ENCODE data around the gene FOSL1. TPM values are rescaled to one million over a fixed set of nuclear protein-coding genes. Genes with fewer than 3 reads are reported as not detected.
A peak's percentile ranks its signal among the peaks of the same experiment; 100 is the strongest.

FOSL1 gene
- total and polyA plus RNA-seq, 2 of the 13 experiments (the other 11 are each of a cell fraction or from before 2014, with no cell fraction given), result 4.0 to 4.1 TPM

DNA sequence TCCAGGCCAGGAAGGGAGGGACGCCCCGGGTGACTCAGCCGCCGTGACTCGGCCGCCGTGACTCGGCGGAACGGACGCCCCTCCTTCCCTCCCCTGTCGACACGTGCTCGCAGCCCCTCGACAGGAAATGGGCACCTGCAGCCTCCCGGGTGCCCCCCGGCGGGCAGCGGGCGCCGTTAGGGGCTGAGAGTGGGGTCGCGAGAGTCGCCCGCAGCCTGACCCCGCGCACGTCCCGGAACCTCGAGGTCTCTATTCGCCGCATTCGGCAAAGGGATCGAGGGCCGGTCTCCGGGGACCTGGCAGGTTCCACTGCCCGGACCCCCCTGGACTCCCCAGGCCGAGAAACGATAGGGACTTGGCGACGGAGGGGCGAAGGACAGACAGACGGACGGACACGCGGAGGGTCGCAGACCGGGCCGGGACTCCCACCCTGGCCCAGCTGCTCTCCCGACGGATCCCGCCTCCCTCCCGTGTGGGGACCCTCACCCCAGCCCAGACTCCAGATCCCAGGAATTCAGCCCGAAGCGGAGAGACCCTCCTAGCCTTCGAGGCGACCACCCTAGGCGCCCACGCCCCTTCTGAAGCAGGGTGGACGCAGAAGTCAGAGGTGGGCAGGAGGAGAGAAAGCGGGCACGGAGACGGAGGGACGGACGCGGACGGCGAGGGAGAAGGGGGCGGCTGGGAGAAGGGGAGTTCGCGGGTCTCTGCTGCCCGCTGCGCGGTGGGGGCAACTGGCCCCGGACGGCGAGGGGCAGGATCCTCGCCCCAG, 648 bp downstream of the FOSL1 start (continued):
- TF ChIP-seq, protein P1, sequence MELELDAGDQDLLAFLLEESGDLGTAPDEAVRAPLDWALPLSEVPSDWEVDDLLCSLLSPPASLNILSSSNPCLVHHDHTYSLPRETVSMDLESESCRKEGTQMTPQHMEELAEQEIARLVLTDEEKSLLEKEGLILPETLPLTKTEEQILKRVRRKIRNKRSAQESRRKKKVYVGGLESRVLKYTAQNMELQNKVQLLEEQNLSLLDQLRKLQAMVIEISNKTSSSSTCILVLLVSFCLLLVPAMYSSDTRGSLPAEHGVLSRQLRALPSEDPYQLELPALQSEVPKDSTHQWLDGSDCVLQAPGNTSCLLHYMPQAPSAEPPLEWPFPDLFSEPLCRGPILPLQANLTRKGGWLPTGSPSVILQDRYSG (CRISPR knock-in tag; IDR thresholded peaks at IDR 0.05), result no peak
- TF ChIP-seq RBAK (CRISPR knock-in tag; IDR thresholded peaks at IDR 0.05) (no peak), KLF15 (CRISPR knock-in tag; IDR thresholded peaks at IDR 0.05; ENCODE audit: borderline replicate concordance) (no peak), ZSCAN30 (CRISPR knock-in tag; IDR thresholded peaks at IDR 0.05) (no peak), KLF16 (CRISPR knock-in tag; IDR thresholded peaks at IDR 0.05) (peak in 1 of 2 experiments; percentile 76; a peak in 1 of 4 replicates), TMF1 (CRISPR knock-in tag; IDR thresholded peaks at IDR 0.05; ENCODE audit: low read depth) (peak; percentile 74), ZNF207 (IDR thresholded peaks at IDR 0.05; ENCODE audit: borderline replicate concordance) (no peak), ZNF737 (CRISPR knock-in tag; IDR thresholded peaks at IDR 0.05; ENCODE audit: borderline replicate concordance) (no peak), ZNF781 (CRISPR knock-in tag; IDR thresholded peaks at IDR 0.05; ENCODE audit: borderline replicate concordance, not compliant biosample characterization) (peak; percentile 58), ATM (IDR thresholded peaks at IDR 0.05; ENCODE audit: borderline replicate concordance) (no peak), ZBTB38 (CRISPR knock-in tag; IDR thresholded peaks at IDR 0.05) (0 out of 2 replicates have a peak, but pooled peaks have one; percentile 27), MYC (CRISPR knock-in tag; IDR thresholded peaks at IDR 0.05; ENCODE audit: borderline replicate concordance) (peak; percentile 94)
- TF ChIP-seq, protein P2, sequence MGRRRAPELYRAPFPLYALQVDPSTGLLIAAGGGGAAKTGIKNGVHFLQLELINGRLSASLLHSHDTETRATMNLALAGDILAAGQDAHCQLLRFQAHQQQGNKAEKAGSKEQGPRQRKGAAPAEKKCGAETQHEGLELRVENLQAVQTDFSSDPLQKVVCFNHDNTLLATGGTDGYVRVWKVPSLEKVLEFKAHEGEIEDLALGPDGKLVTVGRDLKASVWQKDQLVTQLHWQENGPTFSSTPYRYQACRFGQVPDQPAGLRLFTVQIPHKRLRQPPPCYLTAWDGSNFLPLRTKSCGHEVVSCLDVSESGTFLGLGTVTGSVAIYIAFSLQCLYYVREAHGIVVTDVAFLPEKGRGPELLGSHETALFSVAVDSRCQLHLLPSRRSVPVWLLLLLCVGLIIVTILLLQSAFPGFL (CRISPR knock-in tag; IDR thresholded peaks at IDR 0.05), result no peak
- TF ChIP-seq, protein P3, sequence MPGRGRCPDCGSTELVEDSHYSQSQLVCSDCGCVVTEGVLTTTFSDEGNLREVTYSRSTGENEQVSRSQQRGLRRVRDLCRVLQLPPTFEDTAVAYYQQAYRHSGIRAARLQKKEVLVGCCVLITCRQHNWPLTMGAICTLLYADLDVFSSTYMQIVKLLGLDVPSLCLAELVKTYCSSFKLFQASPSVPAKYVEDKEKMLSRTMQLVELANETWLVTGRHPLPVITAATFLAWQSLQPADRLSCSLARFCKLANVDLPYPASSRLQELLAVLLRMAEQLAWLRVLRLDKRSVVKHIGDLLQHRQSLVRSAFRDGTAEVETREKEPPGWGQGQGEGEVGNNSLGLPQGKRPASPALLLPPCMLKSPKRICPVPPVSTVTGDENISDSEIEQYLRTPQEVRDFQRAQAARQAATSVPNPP (CRISPR knock-in tag; IDR thresholded peaks at IDR 0.05), result 0 out of 2 replicates have a peak, but pooled peaks have one; percentile 41
- TF ChIP-seq, protein P4, sequence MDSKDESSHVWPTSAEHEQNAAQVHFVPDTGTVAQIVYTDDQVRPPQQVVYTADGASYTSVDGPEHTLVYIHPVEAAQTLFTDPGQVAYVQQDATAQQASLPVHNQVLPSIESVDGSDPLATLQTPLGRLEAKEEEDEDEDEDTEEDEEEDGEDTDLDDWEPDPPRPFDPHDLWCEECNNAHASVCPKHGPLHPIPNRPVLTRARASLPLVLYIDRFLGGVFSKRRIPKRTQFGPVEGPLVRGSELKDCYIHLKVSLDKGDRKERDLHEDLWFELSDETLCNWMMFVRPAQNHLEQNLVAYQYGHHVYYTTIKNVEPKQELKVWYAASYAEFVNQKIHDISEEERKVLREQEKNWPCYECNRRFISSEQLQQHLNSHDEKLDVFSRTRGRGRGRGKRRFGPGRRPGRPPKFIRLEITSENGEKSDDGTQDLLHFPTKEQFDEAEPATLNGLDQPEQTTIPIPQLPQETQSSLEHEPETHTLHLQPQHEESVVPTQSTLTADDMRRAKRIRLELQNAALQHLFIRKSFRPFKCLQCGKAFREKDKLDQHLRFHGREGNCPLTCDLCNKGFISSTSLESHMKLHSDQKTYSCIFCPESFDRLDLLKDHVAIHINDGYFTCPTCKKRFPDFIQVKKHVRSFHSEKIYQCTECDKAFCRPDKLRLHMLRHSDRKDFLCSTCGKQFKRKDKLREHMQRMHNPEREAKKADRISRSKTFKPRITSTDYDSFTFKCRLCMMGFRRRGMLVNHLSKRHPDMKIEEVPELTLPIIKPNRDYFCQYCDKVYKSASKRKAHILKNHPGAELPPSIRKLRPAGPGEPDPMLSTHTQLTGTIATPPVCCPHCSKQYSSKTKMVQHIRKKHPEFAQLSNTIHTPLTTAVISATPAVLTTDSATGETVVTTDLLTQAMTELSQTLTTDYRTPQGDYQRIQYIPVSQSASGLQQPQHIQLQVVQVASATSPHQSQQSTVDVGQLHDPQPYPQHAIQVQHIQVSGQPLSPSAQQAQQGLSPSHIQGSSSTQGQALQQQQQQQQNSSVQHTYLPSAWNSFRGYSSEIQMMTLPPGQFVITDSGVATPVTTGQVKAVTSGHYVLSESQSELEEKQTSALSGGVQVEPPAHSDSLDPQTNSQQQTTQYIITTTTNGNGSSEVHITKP (CRISPR knock-in tag; IDR thresholded peaks at IDR 0.05; ENCODE audit: low read depth), result peak; percentile 79; the same call in 1 of the 2 replicates
- TF ChIP-seq, protein P5, sequence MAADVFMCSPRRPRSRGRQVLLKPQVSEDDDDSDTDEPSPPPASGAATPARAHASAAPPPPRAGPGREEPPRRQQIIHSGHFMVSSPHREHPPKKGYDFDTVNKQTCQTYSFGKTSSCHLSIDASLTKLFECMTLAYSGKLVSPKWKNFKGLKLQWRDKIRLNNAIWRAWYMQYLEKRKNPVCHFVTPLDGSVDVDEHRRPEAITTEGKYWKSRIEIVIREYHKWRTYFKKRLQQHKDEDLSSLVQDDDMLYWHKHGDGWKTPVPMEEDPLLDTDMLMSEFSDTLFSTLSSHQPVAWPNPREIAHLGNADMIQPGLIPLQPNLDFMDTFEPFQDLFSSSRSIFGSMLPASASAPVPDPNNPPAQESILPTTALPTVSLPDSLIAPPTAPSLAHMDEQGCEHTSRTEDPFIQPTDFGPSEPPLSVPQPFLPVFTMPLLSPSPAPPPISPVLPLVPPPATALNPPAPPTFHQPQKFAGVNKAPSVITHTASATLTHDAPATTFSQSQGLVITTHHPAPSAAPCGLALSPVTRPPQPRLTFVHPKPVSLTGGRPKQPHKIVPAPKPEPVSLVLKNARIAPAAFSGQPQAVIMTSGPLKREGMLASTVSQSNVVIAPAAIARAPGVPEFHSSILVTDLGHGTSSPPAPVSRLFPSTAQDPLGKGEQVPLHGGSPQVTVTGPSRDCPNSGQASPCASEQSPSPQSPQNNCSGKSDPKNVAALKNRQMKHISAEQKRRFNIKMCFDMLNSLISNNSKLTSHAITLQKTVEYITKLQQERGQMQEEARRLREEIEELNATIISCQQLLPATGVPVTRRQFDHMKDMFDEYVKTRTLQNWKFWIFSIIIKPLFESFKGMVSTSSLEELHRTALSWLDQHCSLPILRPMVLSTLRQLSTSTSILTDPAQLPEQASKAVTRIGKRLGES (CRISPR knock-in tag; IDR thresholded peaks at IDR 0.05; ENCODE audit: borderline replicate concordance), result no peak
- TF ChIP-seq, protein P6, sequence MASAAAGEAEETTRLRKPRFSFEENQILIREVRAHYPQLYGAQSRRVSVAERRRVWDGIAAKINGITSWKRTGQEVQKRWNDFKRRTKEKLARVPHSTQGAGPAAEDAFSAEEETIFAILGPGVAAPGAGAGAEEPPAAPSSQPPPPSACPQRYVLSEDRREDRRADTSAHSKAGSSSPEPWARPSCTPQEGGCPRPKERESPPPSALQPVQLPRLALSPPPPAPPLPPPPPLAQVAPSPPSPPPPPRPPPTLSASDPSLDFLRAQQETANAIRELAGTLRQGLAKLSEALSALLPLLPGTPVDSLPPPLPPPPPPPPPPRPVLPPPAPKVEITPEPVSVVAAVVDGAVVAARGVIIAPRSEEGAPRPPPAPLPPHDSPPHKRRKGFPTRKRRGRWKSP (CRISPR knock-in tag; IDR thresholded peaks at IDR 0.05), result peak; percentile 51; the same call in 1 of the 2 replicates
